Body of pancreas (tissue), 4 donors: ENCODE measurements around the gene CST6. TPM values are rescaled to one million over a fixed set of nuclear protein-coding genes. Genes with fewer than 3 reads are reported as not detected.

ENCODE experiments used
- ATAC-seq: fragments of 150-250 bp; one replicate; pipeline ENCODE4 v1.9.1; 2016
- DNase-seq, 4 donors: peaks; one replicate each; pipeline ENCODE4 v3.0.0-alpha.2; 2019
- H3K27ac ChIP-seq, 4 donors: fragments of 200-600 bp; sonication (generic); 1 replicate in 3 of 4; 2 replicates in 1 of 4; pipeline versions ENCODE4 v1.5.1 to v1.6.1; 2016 to 2019; ENCODE audit warnings: mild to moderate bottlenecking in 1 of 4, mixed read lengths in 1 of 4, moderate library complexity in 1 of 4
- H3K27me3 ChIP-seq, 2 donors: fragments of 200-600 bp; sonication (generic); one replicate each; pipeline ENCODE4 v1.6.0; 2016; ENCODE audit warnings: mild to moderate bottlenecking in 1 of 2
- H3K36me3 ChIP-seq, 2 donors: fragments of 200-600 bp; sonication (generic); replicated peaks in 1 of 2; 2 replicates each; pipeline ENCODE4 v1.5.1; 2016; ENCODE audit warnings: low read depth in 2 of 2; ENCODE audit not compliant: insufficient read depth in 1 of 2
- H3K4me1 ChIP-seq: fragments of 200-600 bp; sonication (generic); one replicate; pipeline ENCODE4 v1.6.0; 2016
- H3K4me3 ChIP-seq, 2 donors: fragments of 200-600 bp; sonication (generic); 1 replicate in 1 of 2; 2 replicates in 1 of 2; pipeline ENCODE4 v1.5.1; 2016 to 2019
- H3K9me3 ChIP-seq, 3 donors: fragments of 200-600 bp; sonication (generic); 1 replicate in 2 of 3; 2 replicates in 1 of 3; pipeline ENCODE4 v1.5.1; 2016
- CTCF ChIP-seq, 7 experiments: fragments of 450-650 bp in 4 of 7; fragments of 200-600 bp in 3 of 7; sonication (generic) in 3 of 7; IDR thresholded peaks; one replicate each; pipeline ENCODE4 v1.5.1; 2016 to 2019; ENCODE audit warnings: antibody characterized with exemption in 7 of 7
- POLR2A ChIP-seq, 3 donors: fragments of 450-650 bp; IDR thresholded peaks; one replicate each; pipeline ENCODE4 v1.6.1; 2016; ENCODE audit warnings: antibody characterized with exemption in 3 of 3, mild to moderate bottlenecking in 2 of 3
- WGBS, 2 donors: methylation state at CpG; one replicate each; pipeline ENCODE4 v1.1.5; 2017; 5-methylcytosine and 5-hydroxymethylcytosine counted together
- intact Hi-C: fragments of 100-400 bp; cut with DNase I; formaldehyde crosslinking; loops from one replicate; pipeline ENCODE4 v1.15.1; 2023
- total RNA-seq, 2 donors: library from RNA; depleted of rRNA; stranded (reverse); fragments of >200 nt; gene quantifications; one replicate each; pipeline ENCODE4 v1.1.0, GENCODE V29; 2016

CST6 gene
- total RNA-seq, 2 donors from 2014 or later = not detected

GRCh38 chr11:66003291-66003690 is 8.5 kb upstream of the CST6 start:
- intact Hi-C loops = no loop called here
- H3K9me3 ChIP-seq = no peaks in the 10 kb centered on the region
- DNase-seq (no peak), ATAC-seq (no peak)
- peaks cover 27% of the 10 kb centered on the region for H3K4me1 ChIP-seq
- H3K36me3 ChIP-seq = peaks cover 8 to 17% of the 10 kb centered on the region in 2 donors
- TF ChIP-seq CTCF (IDR thresholded peaks at IDR 0.05) (no peak), POLR2A (IDR thresholded peaks at IDR 0.05) (no peak)
- no peaks in the 10 kb centered on the region for H3K27me3 ChIP-seq
- WGBS, 2 donors = 65 to 67% methylated on average over 6 of the region's 6 CpGs
- peak overlapping the region in 3 of 4 donors; percentile 87 to 96 (median 92) for H3K27ac ChIP-seq
- peak overlapping the region in 1 of 2 donors; percentile 60 for H3K4me3 ChIP-seq

- TF ChIP-seq POLR2A (IDR thresholded peaks at IDR 0.05) (no peak), CTCF (IDR thresholded peaks at IDR 0.05) (no peak)
- intact Hi-C loops = no loop called here
- Histone ChIP-seq H3K4me1 (peaks cover 27% of the 10 kb centered on the region), H3K9me3 (no peaks in the 10 kb centered on the region), H3K27ac (no peak overlapping the region), H3K27me3 (no peaks in the 10 kb centered on the region), H3K4me3 (no peak overlapping the region), H3K36me3 (peaks cover 0 to 9% of the 10 kb centered on the region in 2 donors)
- DNase-seq = no peak
- no peak for ATAC-seq
- 52 to 65% methylated on average over 4 of the region's 4 CpGs for WGBS, 2 donors
Measured at GRCh38 chr11:66004186-66004585, 7.6 kb upstream of the CST6 start.

- H3K27me3 ChIP-seq = no peaks in the 10 kb centered on the region
- WGBS, 2 donors = 86% methylated on average over 12 to 13 of the region's 13 CpGs
- H3K9me3 ChIP-seq = no peaks in the 10 kb centered on the region
- DNase-seq = no peak
- no peak for ATAC-seq
- TF ChIP-seq CTCF (IDR thresholded peaks at IDR 0.05) (no peak), POLR2A (IDR thresholded peaks at IDR 0.05) (no peak)
- no peak overlapping the region for H3K4me3 ChIP-seq
- H3K36me3 ChIP-seq = no peaks in the 10 kb centered on the region
- intact Hi-C loops = no loop called here
- peaks cover 14% of the 10 kb centered on the region for H3K4me1 ChIP-seq
- H3K27ac ChIP-seq = no peak overlapping the region
Measured at GRCh38 chr11:66006134-66006890, 5.5 kb upstream of the CST6 start.

GRCh38 chr11:66006891-66007176 is 5.0 kb upstream of the CST6 start:
- H3K4me3 ChIP-seq = no peak overlapping the region
- H3K9me3 ChIP-seq = no peaks in the 10 kb centered on the region
- intact Hi-C loops = no loop called here
- H3K36me3 ChIP-seq = no peaks in the 10 kb centered on the region
- DNase-seq (no peak), ATAC-seq (no peak)
- peaks cover 14% of the 10 kb centered on the region for H3K4me1 ChIP-seq
- TF ChIP-seq CTCF (IDR thresholded peaks at IDR 0.05) = no peak
- TF ChIP-seq POLR2A (IDR thresholded peaks at IDR 0.05) = no peak
- 67% methylated on average over 4 of the region's 4 CpGs; no CpG with 5 or more reads in 1 of the 2 donors for whole genome bisulfite sequencing, 2 donors
- no peaks in the 10 kb centered on the region for H3K27me3 ChIP-seq
- no peak overlapping the region for H3K27ac ChIP-seq

- no peaks in the 10 kb centered on the region for H3K27me3 ChIP-seq
- no peak for ATAC-seq
- no peak overlapping the region for H3K27ac ChIP-seq
- intact Hi-C loops = no loop called here
- H3K9me3 ChIP-seq = no peaks in the 10 kb centered on the region
- no peaks in the 10 kb centered on the region for H3K36me3 ChIP-seq
- TF ChIP-seq CTCF (IDR thresholded peaks at IDR 0.05) (no peak), POLR2A (IDR thresholded peaks at IDR 0.05) (no peak)
- 35% methylated on average over 5 of the region's 5 CpGs; no CpG with 5 or more reads in 1 of the 2 donors for WGBS, 2 donors
- no peak overlapping the region for H3K4me3 ChIP-seq
- peaks cover 14% of the 10 kb centered on the region for H3K4me1 ChIP-seq
- no peak for DNase-seq
Measured at GRCh38 chr11:66007201-66007634, 4.6 kb upstream of the CST6 start.
